Measurements from ENCODE around the gene NFE2. TPM values are rescaled to one million over a fixed set of nuclear protein-coding genes. Genes with fewer than 3 reads are reported as not detected.
"Not testable (repeated sequence)": the region's sequence is repeated elsewhere in the genome, so short reads cannot be mapped to it uniquely, and the experiment has no call there.

The NFE2 gene
- total RNA-seq, 3 donors from 2014 or later: 0.15 to 0.48 (median 0.33) TPM

DNA sequence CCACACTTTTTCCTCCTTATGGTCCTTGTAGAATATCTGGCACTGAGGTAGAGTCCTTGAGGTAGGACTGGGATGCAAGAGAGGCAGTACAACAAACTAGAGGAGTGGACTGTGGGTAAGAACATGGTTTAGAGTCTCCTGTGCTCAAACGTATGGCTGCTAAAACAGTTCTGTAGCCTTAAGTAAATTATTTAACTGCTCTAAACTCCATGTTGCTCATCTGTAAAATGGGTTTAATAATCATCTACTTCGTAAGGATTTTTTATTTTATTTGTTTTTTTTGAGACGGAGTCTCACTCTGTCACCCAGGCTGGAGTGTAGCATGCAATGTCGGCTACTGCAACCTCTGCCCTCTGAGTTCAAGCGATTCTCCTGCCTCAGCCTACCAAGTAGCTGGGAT is 20.5 kb upstream of the NFE2 start:
- TF ChIP-seq, protein P1, sequence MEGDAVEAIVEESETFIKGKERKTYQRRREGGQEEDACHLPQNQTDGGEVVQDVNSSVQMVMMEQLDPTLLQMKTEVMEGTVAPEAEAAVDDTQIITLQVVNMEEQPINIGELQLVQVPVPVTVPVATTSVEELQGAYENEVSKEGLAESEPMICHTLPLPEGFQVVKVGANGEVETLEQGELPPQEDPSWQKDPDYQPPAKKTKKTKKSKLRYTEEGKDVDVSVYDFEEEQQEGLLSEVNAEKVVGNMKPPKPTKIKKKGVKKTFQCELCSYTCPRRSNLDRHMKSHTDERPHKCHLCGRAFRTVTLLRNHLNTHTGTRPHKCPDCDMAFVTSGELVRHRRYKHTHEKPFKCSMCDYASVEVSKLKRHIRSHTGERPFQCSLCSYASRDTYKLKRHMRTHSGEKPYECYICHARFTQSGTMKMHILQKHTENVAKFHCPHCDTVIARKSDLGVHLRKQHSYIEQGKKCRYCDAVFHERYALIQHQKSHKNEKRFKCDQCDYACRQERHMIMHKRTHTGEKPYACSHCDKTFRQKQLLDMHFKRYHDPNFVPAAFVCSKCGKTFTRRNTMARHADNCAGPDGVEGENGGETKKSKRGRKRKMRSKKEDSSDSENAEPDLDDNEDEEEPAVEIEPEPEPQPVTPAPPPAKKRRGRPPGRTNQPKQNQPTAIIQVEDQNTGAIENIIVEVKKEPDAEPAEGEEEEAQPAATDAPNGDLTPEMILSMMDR (IDR thresholded peaks at IDR 0.05): no peak
- TF ChIP-seq POLR2A (IDR thresholded peaks at IDR 0.05) (no peak), POLR2AphosphoS5 (IDR thresholded peaks at IDR 0.05) (no peak)
- DNase-seq (ENCODE audit: low spot score in 2 of 2): no peak
- no peaks in the 10 kb centered on the region for H3K36me3 ChIP-seq
- no peaks in the 10 kb centered on the region for H3K4me1 ChIP-seq
- H3K4me3 ChIP-seq: no peak overlapping the region
- intact Hi-C loops (cut with DNase I; ENCODE audit: low total_unique reads): no loop called here
- no peaks in the 10 kb centered on the region for H3K9me3 ChIP-seq
- no peaks in the 10 kb centered on the region for H3K27me3 ChIP-seq
- no peak overlapping the region for H3K27ac ChIP-seq

DNA sequence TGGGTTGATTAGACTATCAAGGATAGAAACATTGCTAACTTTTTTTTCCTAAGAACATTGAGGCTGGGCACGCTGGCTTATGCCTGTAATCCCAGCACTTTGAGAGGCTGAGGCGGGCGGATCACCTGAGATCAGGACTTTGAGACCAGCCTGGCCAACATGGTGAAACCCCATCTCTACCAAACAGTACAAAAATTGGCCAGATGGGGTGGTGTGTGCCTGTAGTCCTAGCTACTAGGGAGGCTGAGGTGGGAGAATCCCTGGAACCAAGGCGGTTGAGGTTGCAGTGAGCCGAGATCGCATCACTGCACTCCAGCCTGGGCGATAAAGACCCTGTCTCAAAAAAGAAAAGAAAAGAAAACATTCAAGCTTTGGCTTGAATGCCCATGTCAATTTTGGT is 11.5 kb upstream of the NFE2 start:
- H3K27me3 ChIP-seq; intact Hi-C loops (cut with DNase I; ENCODE audit: low total_unique reads); H3K4me1 ChIP-seq; H3K27ac ChIP-seq; H3K36me3 ChIP-seq; DNase-seq (ENCODE audit: low spot score in 2 of 2); H3K4me3 ChIP-seq; H3K9me3 ChIP-seq: not testable (repeated sequence)

DNA sequence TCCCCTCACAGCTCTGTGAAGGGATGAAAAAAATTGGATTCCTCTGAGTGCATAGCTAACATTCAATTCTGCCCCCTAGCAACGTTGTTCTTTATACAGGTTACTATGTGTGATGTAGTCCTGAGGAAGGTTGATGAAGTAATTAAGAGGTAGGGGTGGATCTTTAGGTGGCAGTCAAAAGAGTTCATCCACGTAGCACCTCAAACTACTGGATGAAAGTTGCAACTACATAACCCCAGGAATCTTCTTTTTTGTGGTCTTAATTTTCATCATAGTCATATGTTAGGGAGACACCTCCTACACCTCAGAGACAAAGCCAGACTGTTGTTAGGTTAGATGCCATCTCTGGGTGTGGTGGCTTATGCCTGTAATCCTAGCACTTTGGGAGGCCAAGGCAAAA is 10.2 kb upstream of the NFE2 start:
- no peaks in the 10 kb centered on the region for H3K9me3 ChIP-seq
- H3K4me3 ChIP-seq: no peak overlapping the region
- no peaks in the 10 kb centered on the region for H3K27me3 ChIP-seq
- no peaks in the 10 kb centered on the region for H3K4me1 ChIP-seq
- intact Hi-C loops (cut with DNase I; ENCODE audit: low total_unique reads): no loop called here
- TF ChIP-seq, protein P1 (IDR thresholded peaks at IDR 0.05): no peak
- TF ChIP-seq POLR2AphosphoS5 (IDR thresholded peaks at IDR 0.05) (no peak), POLR2A (IDR thresholded peaks at IDR 0.05) (no peak)
- no peak for DNase-seq (ENCODE audit: low spot score in 2 of 2)
- H3K36me3 ChIP-seq: no peaks in the 10 kb centered on the region
- no peak overlapping the region for H3K27ac ChIP-seq

DNA sequence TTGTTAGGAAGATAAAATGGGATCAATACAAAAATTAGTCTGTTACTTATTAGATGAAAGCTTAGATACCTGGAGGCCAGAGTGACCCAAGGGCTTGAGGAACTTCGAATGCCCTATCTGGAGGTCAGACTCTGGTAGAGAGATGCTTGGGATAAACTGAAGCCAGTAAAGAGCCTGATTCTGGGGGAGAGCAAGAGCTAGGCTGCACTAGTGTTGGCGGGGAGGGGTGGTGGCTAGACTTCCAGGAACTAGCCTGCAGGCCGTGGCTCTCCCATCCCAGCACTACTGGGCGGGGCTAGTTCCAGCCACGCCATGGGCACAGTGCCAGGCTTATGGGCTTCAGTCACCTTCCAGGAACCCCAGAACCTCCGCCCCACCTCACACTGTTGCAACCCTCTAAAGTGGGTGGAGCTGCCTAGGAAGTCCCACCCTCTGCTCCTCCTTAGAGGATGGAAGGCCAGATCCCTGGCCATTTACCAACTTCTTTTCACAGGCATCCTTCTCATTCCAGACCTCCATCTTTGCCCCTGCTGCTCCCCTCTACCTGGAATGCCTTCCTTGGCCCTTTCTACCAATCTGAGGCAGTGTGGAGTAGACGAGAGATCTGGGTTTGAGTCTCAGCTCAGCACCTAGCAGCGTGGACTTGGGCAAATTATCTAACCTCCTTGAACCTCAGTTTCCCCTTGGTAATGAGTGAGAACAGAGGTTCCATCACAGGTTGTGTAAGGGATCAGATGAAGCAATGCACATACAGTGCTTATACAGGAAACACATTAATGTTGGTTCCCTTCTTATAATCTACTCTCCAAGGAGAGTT is 6.3 kb upstream of the NFE2 start:
- no peak overlapping the region for H3K27ac ChIP-seq
- H3K9me3 ChIP-seq: no peaks in the 10 kb centered on the region

DNA sequence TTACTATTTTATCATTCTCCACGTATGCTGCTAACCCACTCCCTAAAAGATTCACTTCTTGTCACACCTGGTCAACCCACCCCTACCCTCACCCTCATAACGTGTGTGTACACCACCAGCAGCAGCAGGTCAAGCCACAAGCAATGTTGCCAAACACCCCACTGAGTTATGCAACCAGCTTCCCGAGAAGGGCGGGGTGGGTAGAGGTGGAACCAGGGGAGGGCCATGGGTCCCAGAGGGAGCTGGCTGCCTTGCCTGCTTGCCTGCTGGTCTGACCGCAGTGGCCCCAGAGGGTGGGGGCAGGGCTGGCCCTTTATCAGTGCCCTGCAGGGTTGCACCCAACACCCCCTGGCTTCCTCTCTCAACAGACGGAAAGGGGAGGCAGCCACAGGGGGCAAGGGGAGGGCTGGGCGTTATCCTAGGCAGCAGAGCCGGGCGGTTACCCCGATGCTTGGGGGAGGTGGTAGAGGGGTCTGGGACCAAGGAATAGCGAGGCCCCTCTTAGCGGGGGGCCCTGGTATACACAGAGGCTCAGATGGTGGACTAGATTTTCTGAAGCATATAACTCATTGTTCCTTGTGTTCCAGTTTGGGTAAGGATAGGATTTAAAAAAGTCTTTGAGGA is 3.5 kb upstream of the NFE2 start:
- TF ChIP-seq, protein P1 (IDR thresholded peaks at IDR 0.05): no peak
- peak in 2 of 3 donors; percentile 21 to 45 for TF ChIP-seq POLR2AphosphoS5 (IDR thresholded peaks at IDR 0.05)
- TF ChIP-seq POLR2A (IDR thresholded peaks at IDR 0.05): no peak
- Histone ChIP-seq H3K9me3 (no peaks in the 10 kb centered on the region), H3K27me3 (no peaks in the 10 kb centered on the region), H3K36me3 (no peaks in the 10 kb centered on the region), H3K4me3 (no peak overlapping the region), H3K27ac (peak overlapping the region in 1 of 2 donors; percentile 25), H3K4me1 (peaks cover 0 to 3% of the 10 kb centered on the region in 2 donors)
- DNase-seq (ENCODE audit: low spot score in 2 of 2): peak; percentile 65 to 74
- intact Hi-C loops (cut with DNase I; ENCODE audit: low total_unique reads): loop anchor here (5.0 kb wide), 1 partner anchor 407 kb away; no protein-coding TSS in a partner anchor

More for the DNA sequence above, 6.3 kb upstream of the NFE2 start:
- intact Hi-C loops (cut with DNase I; ENCODE audit: low total_unique reads): no loop called here
- H3K36me3 ChIP-seq: no peaks in the 10 kb centered on the region
- no peaks in the 10 kb centered on the region for H3K27me3 ChIP-seq
- DNase-seq (ENCODE audit: low spot score in 2 of 2): peak; percentile 65 to 77
- no peaks in the 10 kb centered on the region for H3K4me1 ChIP-seq
- H3K4me3 ChIP-seq: no peak overlapping the region
- TF ChIP-seq POLR2A (IDR thresholded peaks at IDR 0.05): no peak
- TF ChIP-seq, protein P1 (IDR thresholded peaks at IDR 0.05): no peak
- TF ChIP-seq POLR2AphosphoS5 (IDR thresholded peaks at IDR 0.05): no peak
